GM18858 (cell line): Measurements from ENCODE around the gene HOXA2.

Experiments used
- ATAC-seq: cut with Tn5 transposase; IDR thresholded peaks from one replicate; pipeline ENCODE4 v1.9.1; 2021; ENCODE audit not compliant: unreplicated experiment

HOXA2 gene

DNA sequence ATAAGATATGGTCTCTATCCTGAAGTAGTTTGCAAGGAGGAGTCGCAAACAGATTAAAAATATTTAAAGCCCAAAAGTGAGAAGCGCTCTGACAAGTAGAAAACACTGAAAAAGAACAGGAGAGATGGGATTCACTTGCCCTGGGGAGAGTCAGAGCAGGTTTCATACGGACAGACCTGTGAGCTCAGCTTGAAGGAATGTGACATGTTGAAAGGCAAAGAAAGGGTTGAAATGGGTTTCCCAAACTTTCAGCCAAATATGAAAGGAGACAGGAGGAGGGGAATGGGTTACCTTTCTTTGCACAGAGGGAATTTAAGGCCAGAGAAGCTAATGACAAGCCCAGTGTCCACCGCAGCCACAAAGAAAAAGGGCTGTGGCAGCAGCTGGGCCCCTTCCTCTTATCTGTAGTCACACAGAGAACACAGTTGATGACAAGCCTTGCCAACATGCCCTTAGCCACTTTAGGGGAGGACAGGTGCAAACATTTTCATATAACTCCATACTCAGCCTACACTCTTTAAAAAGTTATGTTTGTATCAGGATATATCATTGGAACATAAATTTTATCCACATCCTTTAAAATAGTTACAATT lies 21.5 kb downstream of the HOXA2 start:
- ATAC-seq = no peak

DNA sequence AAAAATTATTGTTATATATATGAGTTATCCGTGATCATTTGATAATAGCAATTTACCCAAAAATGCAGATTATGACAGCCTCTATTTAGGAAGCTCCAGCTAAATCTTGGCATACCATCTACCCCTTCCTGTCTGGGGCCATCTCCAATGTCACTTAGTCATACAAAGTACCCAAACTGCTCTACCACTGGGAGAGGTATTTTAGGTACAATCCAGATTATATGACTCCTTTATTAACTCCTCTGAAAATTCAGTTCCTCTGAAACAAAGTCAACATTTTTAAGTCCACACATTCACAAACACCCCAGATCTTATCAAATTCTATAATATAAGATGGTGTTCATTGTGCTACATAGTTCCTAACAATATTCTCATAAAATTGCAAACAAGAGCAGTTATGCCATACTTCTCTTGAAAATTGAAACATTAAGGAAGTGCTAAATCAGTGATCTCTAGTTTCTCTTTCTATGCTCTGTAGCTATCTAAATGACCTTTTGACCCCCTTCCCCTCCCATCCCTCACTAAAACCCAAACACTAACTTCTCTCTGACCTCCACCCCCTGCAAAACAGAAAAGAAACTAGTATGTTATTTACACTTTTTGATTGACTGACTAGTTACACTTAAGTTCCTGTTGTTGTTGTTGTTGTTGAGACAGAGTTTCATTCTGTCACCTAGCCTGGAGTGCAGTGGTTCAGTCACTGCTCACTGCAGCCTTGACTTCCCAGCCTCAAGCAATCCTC lies 23.1 kb downstream of the HOXA2 start:
- ATAC-seq = no peak

DNA sequence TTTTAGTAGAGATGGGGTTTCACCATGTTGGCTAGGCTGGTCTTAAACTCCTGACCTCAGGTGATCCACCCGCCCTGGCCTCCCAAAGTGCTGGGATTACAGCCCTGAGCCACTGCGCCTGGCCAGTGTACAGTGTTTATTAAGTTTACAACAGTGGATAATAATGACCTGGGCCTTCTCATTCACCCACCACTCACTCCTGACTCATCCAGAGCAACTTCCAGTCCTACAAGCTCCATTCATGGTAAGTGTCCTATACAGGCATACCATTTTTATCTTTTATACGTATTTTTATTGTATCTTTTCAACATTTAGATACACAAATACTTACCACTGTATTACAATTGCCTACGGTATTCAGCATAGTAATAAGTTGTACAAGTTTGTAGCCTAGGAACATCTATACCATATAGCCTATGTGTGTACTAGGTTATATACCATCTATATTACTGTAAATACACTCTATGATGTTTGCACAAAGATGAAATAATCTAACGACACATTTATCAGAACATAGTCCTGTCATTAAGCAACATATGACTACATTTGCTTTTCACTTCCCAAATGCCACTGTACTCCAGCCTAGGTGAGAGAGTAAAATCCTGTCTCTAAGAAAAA lies 23.8 kb downstream of the HOXA2 start:
- ATAC-seq = no peak

DNA sequence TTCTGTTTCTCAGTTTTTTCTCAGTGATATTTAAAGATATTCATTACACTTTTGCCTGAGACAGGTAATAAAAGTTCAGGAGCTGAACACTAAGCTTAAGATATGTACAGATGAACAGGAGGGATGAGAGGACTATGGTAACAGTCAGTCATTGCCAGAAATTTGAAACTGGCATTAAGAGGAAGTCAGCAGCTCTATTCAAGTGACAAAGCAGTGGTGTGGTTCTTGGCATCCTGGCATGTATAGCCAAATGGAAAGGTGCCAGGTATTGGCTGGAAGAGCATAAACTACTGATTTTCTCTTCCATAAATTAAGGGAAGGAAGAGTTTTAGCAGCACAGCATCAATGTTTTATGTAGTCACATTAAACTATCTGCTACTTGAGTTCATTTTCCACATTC lies 29.4 kb downstream of the HOXA2 start:
- no peak for ATAC-seq

DNA sequence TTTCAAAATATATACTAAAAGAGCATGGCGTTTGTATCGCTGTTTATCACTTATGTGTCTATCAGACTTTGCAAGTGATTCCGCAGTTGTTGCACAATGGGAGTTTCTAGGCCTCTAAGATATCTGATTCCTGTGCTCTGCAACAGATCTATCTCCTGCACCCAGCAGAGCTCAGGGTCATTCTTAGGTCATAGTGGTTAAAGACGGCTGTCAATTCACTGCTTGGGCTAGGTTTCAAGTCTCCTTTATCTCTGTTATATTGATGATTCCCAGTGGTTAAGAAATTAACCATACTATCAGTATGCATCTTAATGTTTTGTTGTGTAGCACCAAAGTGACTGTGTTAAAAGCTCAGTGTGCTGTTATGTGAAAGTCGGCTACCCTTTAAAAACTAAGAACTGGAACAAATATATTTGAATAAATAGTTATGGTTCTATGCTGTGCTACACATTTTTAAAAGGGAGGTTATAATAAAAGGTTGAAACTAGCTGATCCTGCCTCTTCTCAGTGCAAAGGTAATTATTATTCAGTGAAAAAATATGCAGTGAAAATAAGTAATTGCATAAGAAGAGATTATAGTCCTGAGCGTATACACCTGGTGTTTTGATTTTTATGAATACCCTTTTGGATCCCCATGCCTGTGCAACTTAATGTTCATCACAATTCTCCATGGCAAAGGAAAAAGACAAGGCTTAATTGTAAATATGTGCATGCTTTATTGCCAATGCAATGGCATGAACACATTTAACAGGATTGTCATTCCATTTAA lies 30.7 kb downstream of the HOXA2 start:
- ATAC-seq = no peak

DNA sequence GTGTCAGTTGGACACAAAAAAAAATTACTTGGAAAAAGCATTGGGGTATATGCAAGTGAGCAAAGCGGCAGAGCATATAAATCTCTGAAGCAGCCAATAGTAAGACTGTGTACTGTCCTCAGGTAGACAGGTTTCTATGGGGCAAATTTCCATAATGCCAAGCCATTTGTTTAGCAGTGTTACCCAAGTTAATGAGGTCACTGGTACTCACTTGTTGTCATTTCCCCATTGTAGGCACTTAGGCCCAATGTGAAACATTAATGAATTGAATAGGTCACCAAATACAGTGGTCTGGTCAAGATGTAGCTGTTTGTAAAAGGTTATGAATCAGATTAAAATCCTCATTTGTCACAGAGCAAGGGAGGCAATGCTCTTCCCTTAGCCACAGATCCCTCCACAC lies 34.2 kb downstream of the HOXA2 start:
- no peak for ATAC-seq

DNA sequence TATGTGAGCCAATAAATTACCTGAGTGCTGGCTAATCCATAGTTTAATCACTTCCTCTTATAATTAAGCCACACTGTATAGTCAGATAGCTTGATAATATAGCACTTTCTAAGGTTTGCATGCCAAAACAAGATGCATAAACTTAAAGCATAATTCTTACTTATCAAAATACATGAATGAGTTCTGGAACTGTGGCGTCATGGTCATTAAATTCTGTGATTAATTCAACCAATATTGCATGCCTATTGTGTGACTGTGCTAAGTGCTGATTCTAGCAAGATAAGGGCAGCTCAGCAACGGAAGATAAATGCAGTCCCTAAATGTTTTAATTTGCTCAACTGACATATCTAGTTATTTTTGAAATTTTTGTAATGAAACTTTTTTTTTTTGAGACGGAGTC lies 36.3 kb downstream of the HOXA2 start:
- no peak for ATAC-seq

DNA sequence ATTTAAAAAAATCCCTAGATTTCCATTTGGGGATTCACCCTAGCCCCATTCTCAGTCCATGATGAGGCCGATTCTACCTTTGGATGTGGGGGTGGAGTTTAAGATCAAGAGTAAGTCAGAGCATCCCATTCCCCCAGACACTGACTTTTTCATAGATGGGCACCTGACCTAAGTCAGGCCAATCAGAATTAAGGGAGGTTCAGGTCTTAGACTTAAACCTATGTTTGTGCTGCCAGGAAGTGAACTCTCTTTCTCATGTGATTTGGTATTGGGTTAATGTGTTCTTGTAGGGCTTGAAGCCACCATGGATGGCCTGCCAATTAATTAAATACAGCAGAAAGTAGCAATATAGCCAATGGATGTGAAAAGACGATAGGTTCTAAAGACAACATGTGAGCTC lies 36.8 kb downstream of the HOXA2 start:
- no peak for ATAC-seq

DNA sequence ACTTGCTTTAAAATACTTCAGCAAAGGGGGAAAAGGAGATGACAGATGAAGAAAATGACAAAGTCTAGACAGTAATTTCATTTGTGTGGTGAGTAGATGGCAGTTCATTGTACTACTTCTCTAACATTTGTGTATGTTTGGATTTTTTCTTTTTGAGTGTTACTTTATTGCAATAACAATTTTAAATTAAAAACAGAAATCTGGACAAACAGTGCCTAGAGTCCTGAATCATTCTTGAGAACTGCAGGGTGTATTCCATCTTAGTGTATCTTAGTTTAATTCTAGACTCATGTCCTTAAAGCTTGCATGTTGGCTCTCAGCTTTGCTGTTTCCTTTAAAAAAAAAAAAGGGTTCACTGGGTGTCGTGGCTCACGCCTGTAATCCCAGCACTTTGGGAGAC lies 37.8 kb downstream of the HOXA2 start:
- ATAC-seq = no peak

DNA sequence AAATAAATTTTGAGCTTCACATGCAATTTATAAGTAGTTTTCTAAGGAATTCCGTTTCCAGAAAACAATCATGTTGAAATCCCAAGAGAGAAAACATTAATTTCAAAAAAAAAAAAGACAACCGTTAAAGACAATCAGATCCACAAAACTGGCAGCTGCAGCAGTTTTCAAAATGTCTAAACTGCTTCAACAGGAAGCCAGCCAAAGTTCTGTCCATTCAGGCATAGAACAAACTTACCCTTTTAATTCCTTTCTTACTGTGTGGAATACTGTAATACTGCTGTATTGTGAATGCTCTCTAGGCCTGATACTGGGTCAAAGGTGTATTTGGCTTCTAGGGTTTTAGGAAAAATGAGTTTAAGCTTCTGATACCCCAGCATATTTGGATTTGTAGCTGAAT lies 38.3 kb downstream of the HOXA2 start:
- ATAC-seq = no peak

DNA sequence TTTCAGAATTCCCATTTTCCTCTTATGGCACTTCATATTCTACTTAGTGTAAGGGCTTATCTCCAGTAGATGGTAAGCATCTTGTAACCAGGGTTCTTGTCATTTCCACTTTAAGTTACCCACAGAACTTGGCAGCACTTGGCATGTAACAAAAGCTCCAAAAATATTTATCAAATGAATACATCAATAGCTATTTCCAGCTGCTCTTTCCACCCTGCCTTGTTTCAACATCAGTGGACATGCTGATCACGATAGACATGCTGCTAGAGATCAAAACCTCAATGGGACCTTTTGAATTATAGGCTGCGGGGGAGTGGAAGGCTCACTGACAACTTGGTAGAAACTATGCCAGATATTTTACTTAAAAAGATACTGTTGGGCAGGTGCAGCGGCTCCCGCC lies 39.5 kb downstream of the HOXA2 start:
- ATAC-seq = no peak

DNA sequence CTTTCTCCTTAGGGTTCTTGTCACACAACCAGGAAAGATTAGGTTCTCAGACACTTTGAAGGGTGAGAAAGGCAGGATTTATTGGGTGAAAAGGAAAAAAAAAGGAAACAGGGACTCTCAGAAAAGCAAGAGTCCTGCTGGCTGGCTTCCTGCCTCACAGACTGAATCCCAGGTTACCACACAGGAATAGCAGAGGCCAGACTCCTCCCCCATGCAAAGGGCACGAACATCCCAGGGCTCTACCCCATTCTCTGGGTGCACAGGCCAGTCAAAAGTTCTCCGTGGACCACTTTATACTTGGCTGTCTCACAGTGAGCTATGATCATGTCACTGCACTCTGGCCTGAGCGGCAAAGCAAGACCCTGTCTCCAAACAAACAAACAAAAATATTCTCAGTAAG lies 49.3 kb downstream of the HOXA2 start:
- ATAC-seq = no peak

DNA sequence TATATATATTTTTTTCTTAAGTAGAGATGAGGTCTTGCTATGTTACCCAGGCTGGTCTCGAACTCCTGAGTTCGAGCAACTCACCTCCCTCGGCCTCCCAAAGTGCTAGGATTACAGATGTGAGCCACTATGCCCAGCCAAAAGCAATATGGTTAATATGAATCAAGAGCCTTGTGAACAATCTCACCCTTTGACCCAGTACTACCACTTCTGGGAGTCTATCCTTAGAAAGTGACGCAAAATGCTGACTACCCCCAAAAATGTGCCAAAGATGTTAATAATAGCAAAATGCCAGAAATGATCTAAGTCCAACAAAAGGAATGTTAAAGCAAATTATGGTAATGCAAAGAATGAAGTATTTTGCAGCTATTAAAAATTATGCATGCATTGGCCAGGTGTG lies 51.0 kb downstream of the HOXA2 start:
- ATAC-seq = no peak
